Testis (tissue), 2 donors: Measurements from ENCODE around the gene MEGF8.

ENCODE experiments used
- CTCF ChIP-seq, 3 experiments: fragments of 450-650 bp in 2 of 3; fragments of 200-600 bp in 1 of 3; sonication (generic) in 1 of 3; IDR thresholded peaks; one replicate each; pipeline ENCODE4 v1.5.1; 2016 to 2019; ENCODE audit warnings: antibody characterized with exemption in 3 of 3, mild to moderate bottlenecking in 2 of 3, moderate library complexity in 1 of 3
- POLR2A ChIP-seq: fragments of 450-650 bp; IDR thresholded peaks from one replicate; pipeline ENCODE4 v1.6.1; 2017; ENCODE audit warnings: antibody characterized with exemption, mild to moderate bottlenecking, moderate library complexity

GRCh38 chr19:42290523-42291434, 34.7 kb upstream of the MEGF8 start:
- TF ChIP-seq CTCF (IDR thresholded peaks at IDR 0.05) (peak; percentile 25 to 40 (median 29)), POLR2A (no peak)
